GM12878 (cell line): ENCODE measurements around the gene CGREF1. TPM values are rescaled to one million over a fixed set of nuclear protein-coding genes. Genes with fewer than 3 reads are reported as not detected.

Experiments
- ATAC-seq: fragments of 200-7000 bp; cut with Tn5 transposase; 3 replicates; pipeline ENCODE4 v1.9.1; 2020; ENCODE audit warnings: mild to moderate bottlenecking, moderate library complexity
- BruUV-seq: library from RNA; stranded (reverse); fragments of 400-500 nt; replicated peaks from 2 replicates; lab custom pipeline; 2021; lab: Mats Ljungman, UMichigan
- CTCF ChIA-PET: fragments of 300-600 bp; sonication (Branson Sonifier 250); formaldehyde crosslinking; extraction: SDS; loops from one replicate; lab custom pipeline; 2021; ENCODE audit warnings: inconsistent platforms; lab: Yijun Ruan, JAX
- POLR2A ChIA-PET: fragments of 350-600 bp; formaldehyde crosslinking; extraction: SDS; loops from one replicate; lab custom pipeline; 2021; ENCODE audit warnings: inconsistent platforms; lab: Charles Lee
- RAD21 ChIA-PET: fragments of 300-600 bp; sonication (Branson Sonifier 250); formaldehyde crosslinking; loops from one replicate; lab custom pipeline; 2023; ENCODE audit warnings: antibody characterized with exemption; ENCODE audit not compliant: unreplicated experiment; lab: Charles Lee
- SMC1A ChIA-PET: fragments of 300-600 bp; sonication (Branson Sonifier 250); formaldehyde crosslinking; loops from one replicate; lab custom pipeline; 2023; ENCODE audit not compliant: unreplicated experiment, uncharacterized antibody; lab: Charles Lee
- DNase-seq: peaks from one replicate; pipeline ENCODE4 v3.0.0-alpha.2; 2011; ENCODE audit warnings: low read depth, low spot score
- FAIRE-seq: peaks from 3 replicates; lab custom pipeline; 2011; peaks lifted over from hg19 to GRCh38; lab: Jason Lieb, UNC
- H2AFZ ChIP-seq: 2 replicates; pipeline ENCODE4 v1.6.0; 2011; ENCODE audit warnings: low read depth, low read length, control low read depth; ENCODE audit not compliant: control insufficient read depth
- H3K27ac ChIP-seq: 2 replicates; pipeline ENCODE4 v1.5.1; 2011; ENCODE audit warnings: control low read depth; ENCODE audit not compliant: control insufficient read depth, insufficient read depth
- H3K27me3 ChIP-seq, 2 experiments: replicated peaks in 1 of 2; 2 replicates each; pipeline versions ENCODE4 v1.6.0 to v1.6.1; 2011; ENCODE audit warnings: low read length in 1 of 2; ENCODE audit not compliant: control insufficient read depth in 2 of 2, insufficient read depth in 2 of 2
- H3K36me3 ChIP-seq, 2 experiments: 2 replicates each; pipeline ENCODE4 v1.5.1; 2011; ENCODE audit warnings: low read length in 1 of 2; ENCODE audit not compliant: control insufficient read depth in 2 of 2, insufficient read depth in 2 of 2
- H3K4me1 ChIP-seq: 2 replicates; pipeline ENCODE4 v1.6.1; 2011; ENCODE audit warnings: mild to moderate bottlenecking, low read length, moderate library complexity, mixed read lengths; ENCODE audit not compliant: control insufficient read depth, insufficient read depth
- H3K4me2 ChIP-seq: 2 replicates; pipeline ENCODE4 v1.6.0; 2011; ENCODE audit warnings: control low read depth; ENCODE audit not compliant: control insufficient read depth, insufficient read depth
- H3K4me3 ChIP-seq: fragments of 200-600 bp; sonication (generic); 2 replicates; pipeline ENCODE4 v1.5.1; 2016
- H3K79me2 ChIP-seq: 2 replicates; pipeline ENCODE4 v1.6.0; 2011; ENCODE audit warnings: low read length; ENCODE audit not compliant: control insufficient read depth, insufficient read depth
- H3K9ac ChIP-seq: 2 replicates; pipeline ENCODE4 v1.8.0; 2011; ENCODE audit warnings: low read length, control low read depth, mixed read lengths; ENCODE audit not compliant: control insufficient read depth, insufficient read depth
- H3K9me3 ChIP-seq: replicated peaks from 3 replicates; pipeline ENCODE4 v1.5.1; 2011; ENCODE audit warnings: mild to moderate bottlenecking, low read length; ENCODE audit not compliant: control insufficient read depth, insufficient read depth
- H4K20me1 ChIP-seq: 2 replicates; pipeline ENCODE4 v1.6.0; 2011; ENCODE audit not compliant: control insufficient read depth, insufficient read depth
- GATAD2B ChIP-seq: fragments of 450-650 bp; conservative IDR thresholded peaks from 2 replicates; pipeline ENCODE4 v1.6.1; 2017; ENCODE audit warnings: low read depth, mild to moderate bottlenecking, moderate library complexity
- HDGF ChIP-seq: fragments of 450-650 bp; IDR thresholded peaks from 2 replicates; pipeline ENCODE4 v1.6.1; 2016; ENCODE audit warnings: antibody characterized with exemption
- HSF1 ChIP-seq: fragments of 150-350 bp; IDR thresholded peaks from 2 replicates; pipeline ENCODE4 v1.6.1; 2014; ENCODE audit warnings: mild to moderate bottlenecking, low read depth, low read length
- JUND ChIP-seq: IDR thresholded peaks from 2 replicates; pipeline ENCODE4 v1.6.1; 2012; ENCODE audit warnings: low read depth, mild to moderate bottlenecking, low read length, improper control_type of control experiment, moderate library complexity
- POU2F2 ChIP-seq: IDR thresholded peaks from 3 replicates; pipeline ENCODE4 v1.6.1; 2011; ENCODE audit warnings: low read depth, mild to moderate bottlenecking, low read length, borderline replicate concordance
- RELA ChIP-seq: fragments of 450-650 bp; IDR thresholded peaks from 2 replicates; pipeline ENCODE4 v1.8.0; 2014; ENCODE audit warnings: borderline replicate concordance; ENCODE audit not compliant: partially characterized antibody
- SUZ12 ChIP-seq: fragments of 200-600 bp; sonication (generic); IDR thresholded peaks from one replicate; pipeline ENCODE4 v1.6.1; 2018; ENCODE audit warnings: antibody characterized with exemption, mild to moderate bottlenecking; ENCODE audit not compliant: unreplicated experiment
- WGBS: methylation state at CpG from one replicate; pipeline ENCODE4 v1.1.6; 2016; ENCODE audit warnings: low lambda C conversion rate; ENCODE audit not compliant: insufficient replicate concordance, insufficient coverage; ENCODE audit errors: missing lambda C conversion rate; 5-methylcytosine and 5-hydroxymethylcytosine counted together
- in situ Hi-C: fragments of 300-500 bp; cut with MboI; formaldehyde crosslinking; loops from 9 replicates; pipeline ENCODE4 v1.14.3; 2018; ENCODE audit warnings: mixed read lengths
- intact Hi-C: fragments of 100-400 bp; cut with micrococcal nuclease; formaldehyde crosslinking; loops from one replicate; pipeline ENCODE4 v1.14.2; 2022; ENCODE audit not compliant: unreplicated experiment
- polyA plus RNA-seq, 11 experiments: library from polyadenylated mRNA; depleted of rRNA in 4 of 11; unstranded in 6 of 11; stranded (reverse) in 5 of 11; fragments of >200 nt; fragmentation: Nextera tagmentation in 4 of 11; fragmentation: Illumina TruSeq in 1 of 11; extraction: Ambion mirVana in 4 of 11; extraction: Trizol in 1 of 11; gene quantifications; 1 replicate in 1 of 11; 2 replicates in 10 of 11; pipeline versions ENCODE4 v1.2.1 to v1.2.3, GENCODE V29; 2011 to 2016; ENCODE audit warnings: inconsistent platforms in 2 of 11, missing spikeins in 2 of 11, low read depth in 1 of 11
- total RNA-seq, 4 experiments: library from RNA; depleted of rRNA in 3 of 4; stranded (reverse); fragments of >200 nt in 3 of 4; fragmentation: Illumina TruSeq in 1 of 4; extraction: Trizol in 1 of 4; gene quantifications; 2 replicates each; pipeline versions ENCODE4 v1.2.1 to v1.2.3, GENCODE V29; 2013 to 2021

The CGREF1 gene
- total and polyA plus RNA-seq, 10 of the 15 experiments (the other 5 are each of a cell fraction or from before 2014, with no cell fraction given), result 0.06 to 0.21 TPM; not detected in 8

GRCh38 chr2:27094353-27094984, 24.5 kb downstream of the CGREF1 start:
- ChIA-PET SMC1A (interaction anchor here (0.6 to 1.8 kb wide), 4 partner anchors 124 to 185 kb away, joined by 3 to 7 read pairs (median 5); no protein-coding TSS in a partner anchor), POLR2A (interaction anchor here (0.5 to 0.6 kb wide), 2 partner anchors 32 to 224 kb away, joined by 3 read pairs; no protein-coding TSS in a partner anchor), RAD21 (interaction anchor here (3.3 kb wide), 1 partner anchor 133 kb away, joined by 9 read pairs; no protein-coding TSS in a partner anchor), CTCF (interaction anchor here (0.8 to 9.3 kb wide), 6 partner anchors 7 to 208 kb away, joined by 3 to 60 read pairs (median 4); no protein-coding TSS in a partner anchor)
- Histone ChIP-seq H3K27me3 (no peaks in the 10 kb centered on the region), H3K9me3 (no peaks in the 10 kb centered on the region), H3K4me1 (no peaks in the 10 kb centered on the region; the same call in 1 of the 2 replicates), H4K20me1 (no peaks in the 10 kb centered on the region), H3K4me3 (no peak overlapping the region), H3K4me2 (no peak overlapping the region), H2AFZ (no peak overlapping the region), H3K36me3 (no peaks in the 10 kb centered on the region; a peak in 1 of 4 replicates), H3K27ac (no peak overlapping the region), H3K79me2 (no peaks in the 10 kb centered on the region), H3K9ac (no peak overlapping the region)
- TF ChIP-seq POU2F2, result no peak
- no peak for TF ChIP-seq HDGF
- TF ChIP-seq RELA, result no peak
- TF ChIP-seq SUZ12, result no peak
- TF ChIP-seq JUND, result no peak
- no peak for TF ChIP-seq HSF1
- TF ChIP-seq GATAD2B, result no peak
- in situ Hi-C loops (no loop called here), intact Hi-C loops (no loop called here)
- 75% methylated on average over 23 of the region's 24 CpGs for WGBS
- DNase-seq (no peak), FAIRE-seq (no peak), ATAC-seq (no peak)
- no TSS peak for BruUV-seq
